HG02973 (cell line): ENCODE results near the gene PPP4R4.

Source experiments
- ATAC-seq: cut with Tn5 transposase; IDR thresholded peaks from one replicate; pipeline ENCODE4 v1.9.1; 2021; ENCODE audit warnings: moderate library complexity; ENCODE audit not compliant: unreplicated experiment

PPP4R4 gene

DNA sequence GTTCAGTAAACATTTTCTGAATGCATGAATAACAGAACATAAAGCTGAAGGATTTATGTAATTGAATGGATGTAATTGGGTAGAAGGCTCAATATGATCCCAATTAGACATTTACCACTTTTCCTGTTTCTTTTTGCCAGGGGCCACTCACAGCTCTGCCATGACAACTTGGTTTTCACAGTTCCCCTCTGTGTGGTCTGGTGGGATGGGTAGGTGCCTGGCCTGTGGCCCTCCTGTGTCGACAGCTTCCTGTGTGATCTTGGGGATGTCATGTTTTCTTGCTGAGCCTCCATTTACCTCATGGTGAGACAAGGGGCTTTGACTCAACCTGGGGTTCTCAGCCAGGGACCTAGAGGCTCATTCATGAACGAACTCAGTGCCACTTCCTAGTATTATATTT, 131.5 kb downstream of the PPP4R4 start:
- ATAC-seq = no peak

DNA sequence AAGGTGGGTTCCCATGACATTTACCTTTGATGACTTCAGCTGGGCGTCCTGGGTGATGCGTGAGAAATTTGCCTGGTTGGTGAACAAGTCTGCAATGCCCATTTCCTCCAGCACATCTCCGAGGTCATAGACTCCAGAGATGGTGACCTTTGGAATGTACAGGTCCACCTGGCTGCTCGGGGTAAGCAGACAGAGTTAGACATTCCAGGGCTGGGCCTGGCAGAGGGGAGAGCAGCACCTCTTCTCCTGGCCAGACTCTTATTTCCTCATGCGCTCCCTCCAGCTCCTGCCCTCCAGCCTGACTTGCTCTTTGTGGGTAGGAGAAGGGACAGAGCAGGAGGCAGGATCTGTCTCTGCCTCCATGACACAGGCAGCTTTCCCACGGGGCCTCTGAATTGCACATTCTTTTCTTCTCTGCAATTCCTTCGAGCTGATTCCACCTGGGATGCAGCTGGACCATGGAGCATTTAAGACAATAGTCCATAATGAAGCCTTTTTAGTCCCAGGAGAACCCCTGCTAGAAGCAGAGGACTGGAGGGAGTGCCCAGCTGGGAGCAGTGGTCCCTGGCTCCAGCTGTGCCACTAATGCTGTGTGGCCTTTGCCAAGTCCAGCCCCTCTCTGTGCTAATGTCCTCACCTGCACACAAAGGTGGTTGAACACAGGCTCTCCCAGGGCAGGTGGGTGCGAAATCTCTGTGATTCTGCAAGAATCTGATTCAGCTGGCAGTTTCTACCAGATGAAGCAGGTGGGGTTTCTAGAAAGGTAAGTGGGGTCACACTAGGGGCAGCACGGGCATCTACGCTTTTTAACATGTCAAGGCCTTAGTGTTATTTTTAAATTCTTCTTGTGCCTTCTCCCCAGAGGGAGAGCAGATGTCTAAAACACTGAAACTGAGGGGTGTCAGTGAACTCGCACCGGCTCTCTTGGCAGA, 132.2 kb downstream of the PPP4R4 start:
- no peak for ATAC-seq

DNA sequence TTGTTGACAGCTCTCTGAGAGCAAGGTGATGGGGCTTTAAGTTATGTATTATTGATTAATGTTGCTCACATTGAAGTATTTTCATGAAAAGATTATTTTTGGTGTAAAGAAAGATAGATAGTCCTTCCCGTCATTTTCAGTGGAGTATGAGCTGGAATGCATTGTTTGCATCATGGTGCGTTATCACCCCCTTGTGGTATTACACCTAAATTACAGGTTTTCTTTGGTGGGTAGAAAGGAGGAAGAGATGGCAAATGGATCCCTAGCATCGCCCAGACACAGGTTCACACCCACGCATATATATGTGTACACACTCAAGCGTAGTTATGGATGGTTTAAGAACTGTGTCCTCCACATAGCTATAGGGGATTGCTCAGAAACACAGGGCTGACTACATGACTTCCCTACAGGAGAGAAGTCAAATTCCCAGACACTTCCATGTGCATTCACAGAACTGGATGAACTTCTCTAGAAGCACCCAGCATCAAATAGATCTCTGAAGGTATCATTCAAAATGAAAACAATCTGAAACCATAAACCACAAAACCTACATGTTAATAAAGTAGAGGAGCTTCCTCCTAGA, 133.4 kb downstream of the PPP4R4 start:
- ATAC-seq = no peak

DNA sequence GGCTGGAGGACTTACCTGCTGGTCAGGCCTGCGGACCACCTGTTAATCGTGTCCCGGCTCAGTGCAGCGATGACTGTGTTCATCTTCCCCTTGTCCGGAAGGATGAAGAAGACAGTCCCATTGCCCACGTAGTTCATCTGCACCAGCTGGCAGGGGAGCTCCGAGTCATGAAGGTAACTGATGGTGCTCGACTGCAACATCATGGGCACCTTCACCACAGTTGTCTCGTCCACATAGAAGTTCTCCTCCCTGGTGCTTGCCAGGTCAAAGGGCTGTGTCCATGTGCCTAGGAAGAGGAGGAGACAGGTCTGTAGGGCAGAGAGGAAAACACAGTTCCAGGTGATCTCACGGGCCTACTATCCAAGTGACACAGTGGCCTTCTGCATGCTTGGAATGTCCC, 135.6 kb downstream of the PPP4R4 start:
- ATAC-seq = no peak

DNA sequence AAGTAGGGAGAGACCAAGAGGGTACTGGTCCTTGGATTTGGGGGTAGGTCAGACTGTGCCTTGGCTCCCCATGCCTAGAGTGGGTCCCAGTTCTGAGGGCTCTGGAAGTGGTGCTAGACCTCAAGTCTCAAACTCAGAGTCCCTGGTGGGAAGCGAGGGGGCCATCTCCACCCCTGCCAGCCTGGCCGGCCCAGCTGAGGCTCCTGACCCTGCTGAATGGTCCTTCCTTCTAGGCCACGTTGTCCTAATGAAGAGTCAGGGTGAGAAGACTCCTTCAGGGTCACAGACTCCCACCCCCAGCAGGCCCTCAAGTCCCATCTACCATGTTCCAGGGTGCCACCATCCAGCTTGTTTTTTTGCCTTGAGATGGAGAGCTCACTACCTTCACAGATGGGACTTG, 136.1 kb downstream of the PPP4R4 start:
- ATAC-seq = no peak

DNA sequence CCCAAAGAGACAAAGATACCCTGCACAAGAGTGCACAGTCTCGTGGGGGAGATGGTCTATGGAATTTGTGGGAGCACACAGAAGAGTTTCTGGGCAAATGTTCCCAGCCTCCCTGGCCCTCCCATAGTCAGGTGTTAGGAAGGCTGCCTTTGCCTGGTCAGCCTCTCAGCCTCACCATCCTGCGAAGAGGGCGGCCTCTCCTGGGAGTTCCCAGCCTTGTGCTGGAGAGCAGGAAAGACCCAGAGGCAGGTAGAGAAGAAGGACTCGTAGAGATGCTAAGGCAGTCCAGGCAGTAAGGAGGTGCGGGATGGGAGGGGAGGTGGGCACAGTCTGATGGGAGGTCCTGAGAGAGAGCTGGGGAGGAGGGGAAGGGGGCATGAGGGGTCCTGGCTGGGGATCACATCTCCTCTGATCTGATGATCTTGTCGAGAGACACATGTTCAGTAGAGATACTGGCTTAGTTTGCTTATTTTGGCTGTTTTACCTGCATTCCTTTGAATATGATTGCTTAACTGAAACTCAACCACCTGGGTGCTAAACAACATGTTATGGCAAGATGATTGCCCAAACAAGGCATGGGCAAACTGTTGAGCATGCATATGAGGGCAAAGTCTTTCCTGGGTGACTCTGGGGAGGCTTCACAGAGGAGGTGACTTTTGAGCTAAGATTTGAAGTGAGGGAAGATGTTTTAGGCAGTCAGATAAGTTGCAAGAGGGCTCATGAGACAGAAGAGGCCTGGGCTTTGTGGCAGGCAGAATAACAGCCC, 138.5 kb downstream of the PPP4R4 start:
- no peak for ATAC-seq

DNA sequence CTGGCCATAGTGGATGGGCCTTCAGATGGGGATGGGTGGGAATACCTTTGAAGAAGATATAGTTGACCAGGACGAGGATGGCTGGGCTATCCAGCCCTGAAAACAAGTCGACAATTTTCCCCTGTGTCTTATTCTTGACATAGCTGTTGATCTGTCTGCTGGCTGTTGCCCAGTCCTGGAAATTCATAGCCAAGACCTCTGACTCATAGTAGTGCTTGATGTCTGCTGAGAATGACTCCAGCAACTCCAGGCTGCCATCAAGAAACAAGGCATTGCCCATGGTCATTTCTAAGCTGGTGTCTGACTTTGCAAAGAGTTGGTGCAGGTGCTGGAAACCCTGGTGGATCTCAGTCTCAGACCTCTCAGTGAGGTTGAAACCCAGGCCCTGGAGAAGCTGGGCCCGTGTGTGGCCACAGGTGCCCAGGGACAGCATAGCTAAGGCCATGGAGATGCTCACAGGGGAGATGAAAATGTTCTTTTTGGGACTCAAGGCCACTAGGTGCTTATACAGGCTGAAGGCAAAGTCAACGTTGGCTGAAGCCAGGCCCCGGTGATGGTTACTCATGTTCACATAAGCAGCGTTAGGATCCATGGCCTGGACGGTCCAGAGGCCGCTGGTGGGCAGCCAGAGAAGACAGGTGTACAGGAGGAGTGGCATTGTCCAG, 140.0 kb downstream of the PPP4R4 start:
- ATAC-seq = no peak

DNA sequence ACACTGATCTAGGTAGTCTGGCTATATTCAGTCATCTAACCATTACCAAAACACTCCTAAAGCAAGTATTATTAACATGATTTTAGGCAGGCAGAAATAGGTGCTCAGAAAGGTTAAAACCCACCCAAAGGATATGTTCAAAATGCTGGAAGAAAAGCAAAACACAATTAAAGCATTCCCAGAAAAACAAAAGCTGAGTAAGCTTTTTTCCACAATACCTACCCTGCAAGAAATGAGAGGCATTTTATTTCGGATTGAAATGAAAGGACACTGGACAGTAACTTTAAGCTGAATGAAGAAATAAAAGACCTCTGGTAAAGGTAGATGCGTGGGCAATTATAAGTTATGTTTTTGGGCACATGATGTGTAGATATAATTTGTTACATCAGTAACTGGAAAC, 140.8 kb downstream of the PPP4R4 start:
- ATAC-seq = no peak

DNA sequence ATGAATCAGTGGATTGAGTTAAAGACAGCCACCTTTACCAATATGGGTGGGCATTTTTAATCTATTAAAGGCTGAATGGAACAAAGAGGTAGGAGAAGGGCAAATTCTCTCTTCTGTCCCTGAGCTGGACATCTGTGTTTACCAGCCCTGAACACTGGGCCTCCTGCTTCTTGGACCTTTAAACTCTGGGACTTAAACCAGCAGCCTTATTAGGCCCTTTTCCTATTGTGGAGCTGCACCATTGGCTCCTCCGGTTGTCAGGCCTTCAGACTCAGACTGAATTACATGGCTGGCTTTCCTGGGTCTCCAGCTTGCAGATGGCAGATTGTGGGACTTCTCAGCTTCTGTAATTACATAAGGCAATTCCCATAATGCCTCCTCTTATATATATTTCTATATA, 142.6 kb downstream of the PPP4R4 start:
- no peak for ATAC-seq

DNA sequence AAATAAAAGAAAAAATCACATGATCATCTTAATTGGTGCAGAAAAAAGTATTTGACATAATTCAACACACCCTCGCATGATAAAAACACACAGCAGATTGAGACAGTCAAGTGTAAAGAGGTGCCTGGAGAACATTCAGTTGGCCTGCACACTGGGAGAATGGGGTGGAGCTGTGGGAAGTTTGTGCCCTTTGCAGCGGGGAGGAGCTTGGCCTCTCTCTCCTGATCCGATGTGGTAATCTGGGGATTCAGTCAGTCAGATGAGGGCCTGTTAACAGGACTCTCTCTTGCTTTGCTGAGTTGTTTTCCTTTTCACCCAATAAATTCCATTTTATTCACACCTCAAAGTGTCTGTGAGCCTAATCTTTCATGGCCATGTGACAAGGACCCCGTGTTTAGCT, 143.1 kb downstream of the PPP4R4 start:
- ATAC-seq = no peak

DNA sequence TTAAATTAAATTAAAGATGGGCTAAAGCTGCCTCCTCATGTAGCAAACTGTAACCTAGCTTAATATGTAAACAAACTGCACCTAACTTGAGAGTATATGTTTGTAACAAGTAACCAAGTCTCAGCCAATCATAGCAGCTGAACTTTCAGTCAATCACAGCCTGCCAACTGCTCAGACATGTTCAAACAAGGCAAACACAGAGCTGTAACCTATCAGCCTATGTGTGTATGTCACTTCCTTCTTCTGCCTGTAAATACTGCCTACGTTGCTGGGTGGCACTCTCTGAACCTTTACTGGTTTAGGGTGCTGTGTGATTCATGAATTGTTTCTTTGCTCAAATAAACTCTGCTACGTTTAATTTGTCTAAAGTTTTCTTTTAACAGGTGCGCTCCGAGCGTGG, 146.1 kb downstream of the PPP4R4 start:
- ATAC-seq = no peak

DNA sequence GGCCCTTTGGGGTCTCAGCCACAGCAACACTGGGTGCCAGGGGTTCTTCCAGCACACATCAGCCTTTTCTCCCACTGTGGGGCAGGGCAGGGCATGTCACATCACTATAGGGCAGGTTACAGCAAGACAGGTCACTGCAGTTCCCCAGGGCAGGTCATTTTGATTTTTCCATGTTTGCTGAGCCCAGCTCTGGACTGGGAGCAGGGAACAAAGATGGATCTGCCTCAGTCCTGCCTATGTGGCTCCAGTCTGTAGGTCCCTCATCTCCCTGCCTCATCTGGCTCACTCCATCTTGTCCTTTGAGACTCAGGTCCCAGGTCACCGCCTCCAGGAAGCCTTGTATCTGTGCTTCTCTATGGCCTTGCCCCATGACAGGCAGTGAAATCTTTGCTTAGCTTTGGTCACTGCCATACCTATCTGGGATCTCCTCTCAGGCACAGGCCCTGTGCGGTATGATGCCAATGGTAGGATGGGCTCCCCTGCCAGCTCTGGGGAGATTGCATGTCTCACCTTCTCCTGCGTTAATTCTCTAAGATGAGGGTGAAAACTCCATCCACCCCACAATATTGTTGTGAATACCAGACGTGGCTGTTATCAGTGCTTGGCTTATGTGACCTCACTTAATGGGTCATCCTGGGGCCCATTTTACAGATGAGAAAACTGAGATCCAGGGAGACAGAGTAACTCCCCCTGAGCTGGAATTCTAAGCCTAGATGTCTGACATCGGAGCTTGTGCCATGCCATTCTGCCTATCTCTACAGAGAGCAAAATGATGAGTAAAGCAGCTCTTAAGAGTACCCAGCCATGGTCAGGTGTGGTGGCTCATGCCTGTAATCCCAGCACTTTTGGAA, 147.5 kb downstream of the PPP4R4 start:
- ATAC-seq = no peak

DNA sequence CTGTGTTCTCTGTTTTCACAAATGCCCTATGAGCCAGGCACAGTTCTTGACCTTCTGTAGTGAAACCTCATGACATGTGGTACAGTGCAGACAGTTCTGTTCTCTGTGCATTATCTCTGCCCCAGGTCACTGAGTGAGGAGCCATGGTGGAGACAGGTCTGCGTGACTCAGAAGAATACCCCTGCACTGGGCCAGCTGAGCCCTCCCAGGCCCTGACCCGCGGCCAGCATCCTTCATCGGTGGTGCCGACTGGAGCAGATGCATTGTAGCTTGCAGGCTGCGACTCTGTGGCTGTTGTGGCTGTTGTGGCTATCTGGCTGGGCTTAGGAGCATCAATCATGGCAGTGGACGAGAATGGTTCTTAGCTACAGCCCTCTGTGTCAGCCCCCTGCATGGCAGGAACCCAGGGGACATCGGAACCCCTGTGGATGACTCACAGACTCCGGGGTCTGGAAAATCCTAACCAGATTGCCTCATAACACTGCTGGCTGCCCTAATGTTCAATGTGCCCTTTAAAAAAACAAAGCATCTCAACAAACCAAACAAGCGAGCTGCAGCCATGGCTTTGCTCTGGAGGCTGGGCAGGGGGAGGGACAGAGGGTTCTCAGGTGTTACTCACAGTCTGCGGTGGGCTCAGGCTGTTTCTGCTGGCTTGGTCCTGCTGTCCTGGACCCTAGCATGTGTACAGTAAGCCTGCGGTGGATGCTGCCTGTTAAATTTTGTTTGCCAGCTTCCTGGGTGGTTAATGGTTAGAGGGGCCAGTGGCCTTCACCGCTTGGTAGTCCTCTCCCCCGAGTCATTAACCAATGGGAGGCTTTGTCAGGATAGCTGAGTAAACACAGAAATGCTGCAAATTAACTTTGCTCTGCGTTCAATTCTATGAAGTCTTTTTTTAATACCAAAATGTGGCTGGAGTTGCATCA, 148.8 kb downstream of the PPP4R4 start, which contains the start of gene SERPINA6:
TSS of gene SERPINA6 (minus strand) at position 689 of the 923 bp plus-strand sequence. CDS start 8,688 bp downstream, outside the sequence.
- ATAC-seq = no peak

DNA sequence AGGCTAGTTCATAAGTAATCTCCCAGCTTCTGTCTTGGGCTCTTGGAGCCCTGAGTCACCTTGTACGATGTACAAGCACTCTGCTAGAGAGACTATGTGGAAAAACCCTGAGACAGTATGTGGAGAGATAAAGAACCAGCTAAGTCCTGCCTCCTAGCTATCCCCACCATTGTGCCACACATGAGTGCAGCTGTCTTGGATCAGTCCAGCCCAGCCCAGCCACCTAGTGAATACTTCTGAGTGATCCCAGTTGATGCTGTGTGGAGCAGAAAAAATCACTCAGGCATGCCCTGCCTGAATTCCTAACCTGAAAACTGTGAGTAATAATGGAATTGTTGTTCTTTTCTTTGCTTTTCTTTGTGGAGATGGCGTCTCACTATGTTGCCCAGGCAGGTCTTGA, 154.1 kb downstream of the PPP4R4 start:
- ATAC-seq = no peak
